IMR-90 (cell line): ENCODE measurements around the gene CELSR1. TPM values are rescaled to one million over a fixed set of nuclear protein-coding genes. Genes with fewer than 3 reads are reported as not detected.

Source experiments
- ATAC-seq: fragments of 200-7000 bp; cut with Tn5 transposase; 2 replicates; pipeline ENCODE4 v1.9.1; 2020; ENCODE audit warnings: low read depth, mild to moderate bottlenecking, moderate library complexity
- BruUV-seq: library from RNA; stranded (reverse); fragments of 400-500 nt; replicated peaks from 2 replicates; lab custom pipeline; 2021; lab: Mats Ljungman, UMichigan
- CTCF ChIA-PET: fragments of 300-600 bp; formaldehyde crosslinking; extraction: SDS; loops from one replicate; lab custom pipeline; 2021; ENCODE audit warnings: antibody characterized with exemption; lab: Yijun Ruan, JAX
- POLR2A ChIA-PET: fragments of 300-600 bp; sonication (Branson Sonifier 250); formaldehyde crosslinking; loops from one replicate; lab custom pipeline; 2022; ENCODE audit warnings: antibody characterized with exemption; ENCODE audit not compliant: unreplicated experiment; lab: Charles Lee
- DNase-seq: peaks from one replicate; pipeline ENCODE4 v3.0.0; 2013
- H2AFZ ChIP-seq: replicated peaks from 2 replicates; pipeline ENCODE3; 2013; ENCODE audit warnings: low read length, mild to moderate bottlenecking; ENCODE audit not compliant: poor library complexity
- H2AK5ac ChIP-seq: 2 replicates; pipeline ENCODE4 v1.6.1; 2013; ENCODE audit warnings: low read depth, low read length, inconsistent platforms
- H2AK9ac ChIP-seq: replicated peaks from 2 replicates; pipeline ENCODE3; 2013; ENCODE audit warnings: mild to moderate bottlenecking, low read depth, low read length, moderate library complexity; ENCODE audit not compliant: poor library complexity
- H2BK120ac ChIP-seq: 2 replicates; pipeline ENCODE4 v1.6.1; 2013; ENCODE audit warnings: low read depth, low read length, inconsistent platforms
- H2BK15ac ChIP-seq: 3 replicates; pipeline ENCODE4 v1.6.1; 2013; ENCODE audit warnings: low read depth, low read length, inconsistent platforms
- H2BK20ac ChIP-seq: 2 replicates; pipeline ENCODE4 v1.6.1; 2013; ENCODE audit warnings: low read depth, mild to moderate bottlenecking, inconsistent platforms, low read length, moderate library complexity
- H2BK5ac ChIP-seq: 2 replicates; pipeline ENCODE4 v1.6.1; 2013; ENCODE audit warnings: mild to moderate bottlenecking, low read depth, low read length, inconsistent platforms; ENCODE audit not compliant: poor library complexity, severe bottlenecking
- H3K14ac ChIP-seq: replicated peaks from 2 replicates; pipeline ENCODE4 v1.6.1; 2013; ENCODE audit warnings: low read depth, low read length, inconsistent platforms
- H3K18ac ChIP-seq: 2 replicates; pipeline ENCODE4 v1.6.1; 2013; ENCODE audit warnings: low read depth, low read length, control low read depth
- H3K23ac ChIP-seq: 2 replicates; pipeline ENCODE4 v1.6.1; 2013; ENCODE audit warnings: low read depth, low read length, inconsistent platforms
- H3K27ac ChIP-seq: 2 replicates; pipeline ENCODE4 v1.5.1; 2013; ENCODE audit warnings: mild to moderate bottlenecking, control low read depth, low read length; ENCODE audit not compliant: insufficient read depth
- H3K27me3 ChIP-seq: 2 replicates; pipeline ENCODE4 v1.6.1; 2013; ENCODE audit warnings: low read length; ENCODE audit not compliant: control insufficient read depth, insufficient read depth
- H3K36me3 ChIP-seq: 2 replicates; pipeline ENCODE4 v1.6.1; 2013; ENCODE audit warnings: low read length, mixed read lengths; ENCODE audit not compliant: control insufficient read depth, insufficient read depth
- H3K4ac ChIP-seq: 2 replicates; pipeline ENCODE4 v1.6.1; 2013; ENCODE audit warnings: low read depth, low read length, inconsistent platforms
- H3K4me1 ChIP-seq: 2 replicates; pipeline ENCODE4 v1.6.1; 2013; ENCODE audit warnings: low read length, mixed read lengths; ENCODE audit not compliant: control insufficient read depth, insufficient read depth
- H3K4me2 ChIP-seq: 2 replicates; pipeline ENCODE4 v1.6.1; 2013; ENCODE audit warnings: low read depth, mild to moderate bottlenecking, control low read depth, low read length, moderate library complexity
- H3K4me3 ChIP-seq: 2 replicates; pipeline ENCODE4 v1.5.1; 2013; ENCODE audit warnings: low read depth, mild to moderate bottlenecking, control low read depth, low read length, moderate library complexity; ENCODE audit not compliant: insufficient read depth
- H3K56ac ChIP-seq: 2 replicates; pipeline ENCODE4 v1.6.1; 2013; ENCODE audit warnings: low read length, inconsistent platforms; ENCODE audit not compliant: insufficient read depth; ENCODE audit errors: extremely low read depth
- H3K79me1 ChIP-seq, 2 experiments: 2 replicates each; pipeline ENCODE4 v1.6.1; 2013; ENCODE audit warnings: low read length in 2 of 2, inconsistent platforms in 1 of 2, low read depth in 1 of 2
- H3K9ac ChIP-seq: 2 replicates; pipeline ENCODE4 v1.6.1; 2013; ENCODE audit warnings: low read depth, low read length, control low read depth
- H3K9me1 ChIP-seq: 2 replicates; pipeline ENCODE4 v1.6.1; 2013; ENCODE audit warnings: low read length, inconsistent platforms; ENCODE audit not compliant: insufficient read depth
- H3K9me3 ChIP-seq: 2 replicates; pipeline ENCODE4 v1.6.1; 2013; ENCODE audit warnings: low read length; ENCODE audit not compliant: control insufficient read depth, insufficient read depth
- H4K20me1 ChIP-seq: 2 replicates; pipeline ENCODE4 v1.6.1; 2013; ENCODE audit warnings: low read length, inconsistent platforms; ENCODE audit not compliant: insufficient read depth
- H4K5ac ChIP-seq: 2 replicates; pipeline ENCODE4 v1.6.1; 2013; ENCODE audit warnings: mild to moderate bottlenecking, low read depth, low read length, control low read depth
- H4K8ac ChIP-seq, 2 experiments: 2 replicates each; pipeline ENCODE4 v1.6.1; 2013; ENCODE audit warnings: low read depth in 2 of 2, low read length in 2 of 2, control low read depth in 1 of 2, inconsistent platforms in 1 of 2
- H4K91ac ChIP-seq: 2 replicates; pipeline ENCODE4 v1.6.1; 2013; ENCODE audit warnings: low read depth, low read length, inconsistent platforms; ENCODE audit not compliant: insufficient read depth
- MAFK ChIP-seq: IDR thresholded peaks from 2 replicates; pipeline ENCODE4 v1.6.1; 2012; ENCODE audit warnings: low read depth, low read length, improper control_type of control experiment
- RFX5 ChIP-seq: IDR thresholded peaks from 2 replicates; pipeline ENCODE4 v1.8.0; 2012; ENCODE audit warnings: low read depth, mild to moderate bottlenecking, low read length, moderate library complexity
- WGBS, 2 experiments: methylation state at CpG; one replicate each; pipeline versions ENCODE4 v1.1.5 to v1.1.7; 2013; ENCODE audit warnings: missing lambda C conversion rate in 2 of 2; ENCODE audit not compliant: insufficient read length in 1 of 2; ENCODE audit errors: extremely low coverage in 2 of 2; 5-methylcytosine and 5-hydroxymethylcytosine counted together
- dilution Hi-C: fragments of 300-500 bp; cut with HindIII; formaldehyde crosslinking; loops from one replicate; pipeline ENCODE4 v1.14.3; 2018; ENCODE audit warnings: low sequenced_read_pairs; ENCODE audit not compliant: unreplicated experiment
- in situ Hi-C: fragments of 300-500 bp; cut with MboI; formaldehyde crosslinking; loops from 3 replicates; pipeline ENCODE4 v1.14.3; 2019; ENCODE audit warnings: low sequenced_read_pairs, inconsistent platforms, mixed read lengths
- intact Hi-C: fragments of 100-400 bp; cut with micrococcal nuclease; formaldehyde crosslinking; loops from 2 replicates; pipeline ENCODE4 v1.10.0; 2022
- polyA plus RNA-seq, 3 experiments: library from polyadenylated mRNA; depleted of rRNA; stranded (reverse); fragments of >200 nt; gene quantifications; 2 replicates each; pipeline ENCODE4 v1.2.3, GENCODE V29; 2012; ENCODE audit warnings: low replicate concordance in 1 of 3
- total RNA-seq: library from RNA; depleted of rRNA; stranded (reverse); fragments of >200 nt; gene quantifications from 2 replicates; pipeline ENCODE4 v1.2.3, GENCODE V29; 2012

CELSR1 gene
- total and polyA plus RNA-seq, 2 of the 4 experiments (the other 2 are of a cell fraction): 0.36 to 0.82 TPM

DNA sequence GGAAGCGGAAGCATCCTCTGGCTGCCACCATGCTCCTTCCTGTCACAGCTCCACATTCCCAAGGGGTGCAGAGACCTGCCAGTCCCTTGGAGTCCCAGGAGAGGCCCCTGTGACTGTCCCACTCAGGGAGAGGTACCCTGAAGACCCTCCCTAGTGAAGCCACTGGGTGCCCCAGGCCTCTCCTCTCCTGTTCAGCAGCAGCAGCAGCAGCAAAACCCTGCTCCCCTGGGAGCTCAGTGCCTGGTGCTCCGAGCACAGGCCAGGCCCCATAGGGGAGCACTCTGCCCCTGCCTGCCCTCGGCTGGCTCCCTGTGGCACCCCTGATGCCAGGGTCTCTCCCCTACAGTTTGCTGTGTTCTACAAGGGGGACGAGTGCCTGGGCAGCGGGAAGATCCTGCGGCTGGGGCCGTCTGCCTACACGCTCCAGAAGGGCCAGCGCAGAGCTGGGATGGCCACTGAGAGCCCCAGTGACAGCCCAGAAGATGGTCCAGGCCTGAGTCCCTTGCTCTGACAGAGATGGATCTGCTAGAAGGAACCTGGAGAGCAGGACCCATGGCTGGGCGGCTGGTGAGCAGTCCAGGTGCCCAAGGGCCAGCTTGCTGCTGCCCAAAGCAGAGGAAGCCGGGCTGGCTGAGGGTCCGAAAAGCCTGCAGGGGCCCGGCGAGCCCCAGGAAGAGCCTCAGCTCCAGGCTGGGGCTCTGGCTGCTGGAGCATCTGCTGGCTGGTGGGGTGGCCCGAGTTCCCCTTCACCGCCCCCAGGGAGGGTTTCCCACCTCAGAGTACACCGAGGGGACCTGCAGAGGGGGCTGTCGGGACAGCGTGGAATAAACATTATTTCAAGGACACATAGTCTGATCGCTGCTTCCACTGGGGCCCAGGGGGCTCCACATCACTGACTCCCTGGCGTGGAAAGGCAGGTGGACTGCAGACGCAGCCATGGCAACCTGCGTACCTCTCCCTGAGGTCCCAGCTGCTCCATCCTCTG, 180.6 kb downstream of the CELSR1 start:
- Histone ChIP-seq H4K91ac (no peak overlapping the region), H3K9ac (no peak overlapping the region), H3K18ac (no peak overlapping the region), H4K8ac (no peak overlapping the region), H4K5ac (no peak overlapping the region), H3K4me2 (no peak overlapping the region), H3K56ac (no peak overlapping the region), H3K4me3 (no peak overlapping the region), H2AFZ (no peak overlapping the region), H2AK5ac (no peak overlapping the region), H3K27ac (no peak overlapping the region), H2BK15ac (no peak overlapping the region), H3K23ac (no peak overlapping the region), H2AK9ac (no peak overlapping the region), H2BK120ac (no peak overlapping the region), H3K14ac (no peak overlapping the region), H3K79me1 (no peaks in the 10 kb centered on the region; a peak in 2 of 4 replicates), H2BK5ac (no peak overlapping the region), H2BK20ac (no peak overlapping the region), H3K27me3 (0 out of 2 replicates have a peak, but pooled peaks cover 1% of the 10 kb centered on the region), H3K4me1 (no peaks in the 10 kb centered on the region), H3K4ac (no peak overlapping the region), H4K20me1 (peaks cover 27% of the 10 kb centered on the region), H3K9me1 (no peaks in the 10 kb centered on the region), H3K36me3 (peaks cover 47% of the 10 kb centered on the region), H3K9me3 (no peaks in the 10 kb centered on the region)
- dilution Hi-C loops: no loop called here
- DNase-seq (no peak), ATAC-seq (no peak)
- BruUV-seq: no TSS peak
- intact Hi-C loops: no loop called here
- TF ChIP-seq MAFK (no peak), RFX5 (no peak)
- 92% methylated on average over 11 of the region's 23 CpGs; no CpG with 5 or more reads in 1 of the 2 experiments for WGBS, 2 experiments
- CTCF ChIA-PET: no interaction called here
- POLR2A ChIA-PET: no interaction called here
- in situ Hi-C loops: no loop called here
